ENCODE measurements around the gene PNMA8A.

GRCh38 chr19:46502891-46503290 is 31.5 kb upstream of the PNMA8A start:
- TF ChIP-seq CTCF (IDR thresholded peaks at IDR 0.05): no peak
- TF ChIP-seq POLR2A (IDR thresholded peaks at IDR 0.05): no peak

Data from transverse colon (tissue), 3 donors.